GM12878 (cell line): ENCODE results near the gene SOWAHC. TPM values are rescaled to one million over a fixed set of nuclear protein-coding genes. Genes with fewer than 3 reads are reported as not detected.
A peak's percentile ranks its signal among the peaks of the same experiment; 100 is the strongest.

Experiments
- ATAC-seq: fragments of 200-7000 bp; cut with Tn5 transposase; 3 replicates; pipeline ENCODE4 v1.9.1; 2020; ENCODE audit warnings: mild to moderate bottlenecking, moderate library complexity
- BruUV-seq: library from RNA; stranded (reverse); fragments of 400-500 nt; replicated peaks from 2 replicates; lab custom pipeline; 2021; lab: Mats Ljungman, UMichigan
- CTCF ChIA-PET: fragments of 300-600 bp; sonication (Branson Sonifier 250); formaldehyde crosslinking; extraction: SDS; loops from one replicate; lab custom pipeline; 2021; ENCODE audit warnings: inconsistent platforms; lab: Yijun Ruan, JAX
- POLR2A ChIA-PET: fragments of 350-600 bp; formaldehyde crosslinking; extraction: SDS; loops from one replicate; lab custom pipeline; 2021; ENCODE audit warnings: inconsistent platforms; lab: Charles Lee
- RAD21 ChIA-PET: fragments of 300-600 bp; sonication (Branson Sonifier 250); formaldehyde crosslinking; loops from one replicate; lab custom pipeline; 2023; ENCODE audit warnings: antibody characterized with exemption; ENCODE audit not compliant: unreplicated experiment; lab: Charles Lee
- SMC1A ChIA-PET: fragments of 300-600 bp; sonication (Branson Sonifier 250); formaldehyde crosslinking; loops from one replicate; lab custom pipeline; 2023; ENCODE audit not compliant: unreplicated experiment, uncharacterized antibody; lab: Charles Lee
- DNase-seq: peaks from one replicate; pipeline ENCODE4 v3.0.0-alpha.2; 2011; ENCODE audit warnings: low read depth, low spot score
- FAIRE-seq: peaks from 3 replicates; lab custom pipeline; 2011; peaks lifted over from hg19 to GRCh38; lab: Jason Lieb, UNC
- H2AFZ ChIP-seq: 2 replicates; pipeline ENCODE4 v1.6.0; 2011; ENCODE audit warnings: low read depth, low read length, control low read depth; ENCODE audit not compliant: control insufficient read depth
- H3K27ac ChIP-seq: 2 replicates; pipeline ENCODE4 v1.5.1; 2011; ENCODE audit warnings: control low read depth; ENCODE audit not compliant: control insufficient read depth, insufficient read depth
- H3K27me3 ChIP-seq, 2 experiments: replicated peaks in 1 of 2; 2 replicates each; pipeline versions ENCODE4 v1.6.0 to v1.6.1; 2011; ENCODE audit warnings: low read length in 1 of 2; ENCODE audit not compliant: control insufficient read depth in 2 of 2, insufficient read depth in 2 of 2
- H3K36me3 ChIP-seq, 2 experiments: 2 replicates each; pipeline ENCODE4 v1.5.1; 2011; ENCODE audit warnings: low read length in 1 of 2; ENCODE audit not compliant: control insufficient read depth in 2 of 2, insufficient read depth in 2 of 2
- H3K4me1 ChIP-seq: 2 replicates; pipeline ENCODE4 v1.6.1; 2011; ENCODE audit warnings: mild to moderate bottlenecking, low read length, moderate library complexity, mixed read lengths; ENCODE audit not compliant: control insufficient read depth, insufficient read depth
- H3K4me2 ChIP-seq: 2 replicates; pipeline ENCODE4 v1.6.0; 2011; ENCODE audit warnings: control low read depth; ENCODE audit not compliant: control insufficient read depth, insufficient read depth
- H3K4me3 ChIP-seq: fragments of 200-600 bp; sonication (generic); 2 replicates; pipeline ENCODE4 v1.5.1; 2016
- H3K79me2 ChIP-seq: 2 replicates; pipeline ENCODE4 v1.6.0; 2011; ENCODE audit warnings: low read length; ENCODE audit not compliant: control insufficient read depth, insufficient read depth
- H3K9ac ChIP-seq: 2 replicates; pipeline ENCODE4 v1.8.0; 2011; ENCODE audit warnings: low read length, control low read depth, mixed read lengths; ENCODE audit not compliant: control insufficient read depth, insufficient read depth
- H3K9me3 ChIP-seq: replicated peaks from 3 replicates; pipeline ENCODE4 v1.5.1; 2011; ENCODE audit warnings: mild to moderate bottlenecking, low read length; ENCODE audit not compliant: control insufficient read depth, insufficient read depth
- H4K20me1 ChIP-seq: 2 replicates; pipeline ENCODE4 v1.6.0; 2011; ENCODE audit not compliant: control insufficient read depth, insufficient read depth
- BCLAF1 ChIP-seq: fragments of 450-650 bp; IDR thresholded peaks from 2 replicates; pipeline ENCODE4 v1.6.1; 2017; ENCODE audit warnings: antibody characterized with exemption, mild to moderate bottlenecking, moderate library complexity
- E4F1 ChIP-seq: fragments of 450-650 bp; IDR thresholded peaks from 2 replicates; pipeline ENCODE4 v1.6.1; 2018; ENCODE audit warnings: borderline replicate concordance, mild to moderate bottlenecking; ENCODE audit not compliant: partially characterized antibody
- EGR1 ChIP-seq, 2 experiments: IDR thresholded peaks; 1 replicate in 1 of 2; 2 replicates in 1 of 2; pipeline ENCODE4 v1.6.1; 2011 to 2012; ENCODE audit warnings: low read depth in 2 of 2, low read length in 2 of 2, borderline replicate concordance in 1 of 2, mild to moderate bottlenecking in 1 of 2, moderate library complexity in 1 of 2
- LARP7 ChIP-seq: fragments of 450-650 bp; IDR thresholded peaks from 2 replicates; pipeline ENCODE4 v1.6.1; 2017; ENCODE audit warnings: mild to moderate bottlenecking
- RUNX3 ChIP-seq: IDR thresholded peaks from 2 replicates; pipeline ENCODE4 v1.6.1; 2012; ENCODE audit warnings: low read length, inconsistent platforms
- SP1 ChIP-seq: IDR thresholded peaks from one replicate; pipeline ENCODE4 v1.6.1; 2011; ENCODE audit warnings: low read depth, low read length
- TCF3 ChIP-seq: IDR thresholded peaks from 2 replicates; pipeline ENCODE4 v1.6.1; 2012; ENCODE audit warnings: low read depth, mild to moderate bottlenecking, low read length, borderline replicate concordance; ENCODE audit not compliant: insufficient read depth
- WRNIP1 ChIP-seq: IDR thresholded peaks from 2 replicates; pipeline ENCODE4 v1.6.1; 2011; ENCODE audit warnings: low read depth, low read length, improper control_type of control experiment, borderline replicate concordance
- ZBTB33 ChIP-seq: fragments of 450-650 bp; IDR thresholded peaks from 2 replicates; pipeline ENCODE4 v1.6.1; 2017; ENCODE audit warnings: mild to moderate bottlenecking
- ZNF24 ChIP-seq: fragments of 450-650 bp; IDR thresholded peaks from 2 replicates; pipeline ENCODE4 v1.6.1; 2017; ENCODE audit warnings: antibody characterized with exemption, mild to moderate bottlenecking
- whole genome bisulfite sequencing: methylation state at CpG from one replicate; pipeline ENCODE4 v1.1.6; 2016; ENCODE audit warnings: low lambda C conversion rate; ENCODE audit not compliant: insufficient replicate concordance, insufficient coverage; ENCODE audit errors: missing lambda C conversion rate; 5-methylcytosine and 5-hydroxymethylcytosine counted together
- in situ Hi-C: fragments of 300-500 bp; cut with MboI; formaldehyde crosslinking; loops from 9 replicates; pipeline ENCODE4 v1.14.3; 2018; ENCODE audit warnings: mixed read lengths
- intact Hi-C: fragments of 100-400 bp; cut with micrococcal nuclease; formaldehyde crosslinking; loops from one replicate; pipeline ENCODE4 v1.14.2; 2022; ENCODE audit not compliant: unreplicated experiment
- polyA plus RNA-seq, 11 experiments: library from polyadenylated mRNA; depleted of rRNA in 4 of 11; unstranded in 6 of 11; stranded (reverse) in 5 of 11; fragments of >200 nt; fragmentation: Nextera tagmentation in 4 of 11; fragmentation: Illumina TruSeq in 1 of 11; extraction: Ambion mirVana in 4 of 11; extraction: Trizol in 1 of 11; gene quantifications; 1 replicate in 1 of 11; 2 replicates in 10 of 11; pipeline versions ENCODE4 v1.2.1 to v1.2.3, GENCODE V29; 2011 to 2016; ENCODE audit warnings: inconsistent platforms in 2 of 11, missing spikeins in 2 of 11, low read depth in 1 of 11
- total RNA-seq, 4 experiments: library from RNA; depleted of rRNA in 3 of 4; stranded (reverse); fragments of >200 nt in 3 of 4; fragmentation: Illumina TruSeq in 1 of 4; extraction: Trizol in 1 of 4; gene quantifications; 2 replicates each; pipeline versions ENCODE4 v1.2.1 to v1.2.3, GENCODE V29; 2013 to 2021
- TF ChIP-seq, protein P1 (sequence below): fragments of 150-350 bp; IDR thresholded peaks from 2 replicates; pipeline ENCODE4 v1.6.1; 2016; ENCODE audit warnings: low read depth, low read length

The SOWAHC gene
- total and polyA plus RNA-seq, 10 of the 15 experiments (the other 5 are each of a cell fraction or from before 2014, with no cell fraction given), result 0.48 to 2.6 (median 1.8) TPM

DNA sequence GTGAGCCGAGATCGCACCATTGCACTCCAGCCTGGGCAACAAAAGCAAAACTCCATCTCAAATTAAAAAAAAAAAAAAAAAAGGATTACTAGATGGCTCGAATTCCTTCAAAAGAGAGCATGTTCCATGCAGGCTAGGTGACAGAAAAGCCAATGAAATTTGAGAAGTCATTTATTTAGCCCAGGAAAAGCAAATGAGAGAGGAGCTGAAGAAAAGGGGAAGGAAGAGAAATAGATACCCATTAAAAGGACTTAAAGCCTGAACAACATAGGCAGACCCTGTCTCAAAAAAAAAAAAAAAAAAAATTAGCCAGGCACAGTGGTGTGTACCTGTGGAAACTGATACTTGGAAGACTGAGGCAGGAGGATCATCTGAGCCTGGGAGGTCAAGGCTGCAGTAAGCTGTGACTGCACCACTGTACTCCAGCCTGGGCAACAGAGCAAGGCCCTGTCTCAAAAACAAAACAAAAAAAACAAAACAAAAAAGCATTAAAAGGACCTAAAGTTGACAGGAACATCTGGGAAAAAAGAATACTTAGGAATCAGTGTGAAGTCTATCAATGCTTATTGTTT is 11.5 kb upstream of the SOWAHC start (continued):
- TF ChIP-seq E4F1 (no peak), EGR1 (IDR thresholded peaks at IDR 0.05; ENCODE audit: borderline replicate concordance in 1 of 2, low read depth in 2 of 2, low read length in 2 of 2) (no peak), SP1 (no peak)
- TF ChIP-seq, protein P1, sequence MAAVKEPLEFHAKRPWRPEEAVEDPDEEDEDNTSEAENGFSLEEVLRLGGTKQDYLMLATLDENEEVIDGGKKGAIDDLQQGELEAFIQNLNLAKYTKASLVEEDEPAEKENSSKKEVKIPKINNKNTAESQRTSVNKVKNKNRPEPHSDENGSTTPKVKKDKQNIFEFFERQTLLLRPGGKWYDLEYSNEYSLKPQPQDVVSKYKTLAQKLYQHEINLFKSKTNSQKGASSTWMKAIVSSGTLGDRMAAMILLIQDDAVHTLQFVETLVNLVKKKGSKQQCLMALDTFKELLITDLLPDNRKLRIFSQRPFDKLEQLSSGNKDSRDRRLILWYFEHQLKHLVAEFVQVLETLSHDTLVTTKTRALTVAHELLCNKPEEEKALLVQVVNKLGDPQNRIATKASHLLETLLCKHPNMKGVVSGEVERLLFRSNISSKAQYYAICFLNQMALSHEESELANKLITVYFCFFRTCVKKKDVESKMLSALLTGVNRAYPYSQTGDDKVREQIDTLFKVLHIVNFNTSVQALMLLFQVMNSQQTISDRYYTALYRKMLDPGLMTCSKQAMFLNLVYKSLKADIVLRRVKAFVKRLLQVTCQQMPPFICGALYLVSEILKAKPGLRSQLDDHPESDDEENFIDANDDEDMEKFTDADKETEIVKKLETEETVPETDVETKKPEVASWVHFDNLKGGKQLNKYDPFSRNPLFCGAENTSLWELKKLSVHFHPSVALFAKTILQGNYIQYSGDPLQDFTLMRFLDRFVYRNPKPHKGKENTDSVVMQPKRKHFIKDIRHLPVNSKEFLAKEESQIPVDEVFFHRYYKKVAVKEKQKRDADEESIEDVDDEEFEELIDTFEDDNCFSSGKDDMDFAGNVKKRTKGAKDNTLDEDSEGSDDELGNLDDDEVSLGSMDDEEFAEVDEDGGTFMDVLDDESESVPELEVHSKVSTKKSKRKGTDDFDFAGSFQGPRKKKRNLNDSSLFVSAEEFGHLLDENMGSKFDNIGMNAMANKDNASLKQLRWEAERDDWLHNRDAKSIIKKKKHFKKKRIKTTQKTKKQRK, result no peak

DNA sequence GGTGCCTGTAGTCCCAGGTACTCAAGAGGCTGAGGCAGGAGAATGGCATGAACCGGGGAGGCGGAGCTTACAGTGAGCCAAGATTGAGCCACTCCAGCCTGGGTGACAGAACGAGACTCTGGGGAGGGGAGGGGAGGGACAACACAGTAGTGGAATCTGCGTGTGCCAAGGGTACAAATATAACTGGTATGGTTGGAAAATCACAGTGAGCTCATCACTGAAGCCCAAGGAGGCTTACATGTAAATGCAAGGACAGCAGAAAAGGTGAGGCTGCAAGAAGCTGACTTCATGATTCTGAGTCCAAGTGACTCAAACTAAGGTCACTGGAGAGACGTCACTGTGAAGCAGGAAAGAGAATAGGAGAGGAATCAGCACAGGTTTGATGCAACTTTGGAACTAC is 9.6 kb upstream of the SOWAHC start:
- in situ Hi-C loops, result no loop called here
- BruUV-seq, result no TSS peak
- RAD21 ChIA-PET, result interaction anchor here (0.8 to 1.6 kb wide), 3 partner anchors 9 to 34 kb away, joined by 3 to 4 read pairs (median 4); partner anchors contain the start of genes SEPTIN10 and SOWAHC
- H3K9ac ChIP-seq, result no peak overlapping the region
- H2AFZ ChIP-seq, result no peak overlapping the region
- CTCF ChIA-PET, result interaction anchor here (0.9 to 10.3 kb wide), 3 partner anchors 34 to 64 kb away, joined by 3 to 139 read pairs (median 3); no protein-coding TSS in a partner anchor
- H3K4me2 ChIP-seq, result no peak overlapping the region
- H3K79me2 ChIP-seq, result peaks cover 60% of the 10 kb centered on the region
- H3K36me3 ChIP-seq, result no peaks in the 10 kb centered on the region
- POLR2A ChIA-PET, result no interaction called here
- peaks cover 10% of the 10 kb centered on the region for H3K4me1 ChIP-seq
- H4K20me1 ChIP-seq, result no peaks in the 10 kb centered on the region
- no peak overlapping the region for H3K4me3 ChIP-seq
- H3K9me3 ChIP-seq, result no peaks in the 10 kb centered on the region
- intact Hi-C loops, result loop anchor here (10.0 kb wide), 1 partner anchor 460 kb away; no protein-coding TSS in a partner anchor
- H3K27me3 ChIP-seq, result no peaks in the 10 kb centered on the region
- SMC1A ChIA-PET, result interaction anchor here (1.1 to 8.8 kb wide), 6 partner anchors 9 to 131 kb away, joined by 3 to 110 read pairs (median 4); no protein-coding TSS in a partner anchor
- ATAC-seq (no peak), DNase-seq (no peak), FAIRE-seq (no peak)
- WGBS, result 64% methylated on average over 5 of the region's 5 CpGs
- H3K27ac ChIP-seq, result peak overlapping the region; percentile 20; the same call in 1 of the 2 replicates
- TF ChIP-seq TCF3, result no peak
- TF ChIP-seq LARP7, result no peak
- no peak for TF ChIP-seq ZNF24
- no peak for TF ChIP-seq BCLAF1
- TF ChIP-seq ZBTB33, result no peak
- no peak for TF ChIP-seq RUNX3
- TF ChIP-seq WRNIP1, result no peak
